Brain pericyte (primary cell): Measurements from ENCODE around the gene F5.

Source experiments
- DNase-seq: peaks from one replicate; pipeline ENCODE4 v3.0.0-alpha.2; 2012; ENCODE audit warnings: low read depth, low spot score

F5 gene

GRCh38 chr1:169588112-169588511 is 1.8 kb upstream of the F5 start:
- no peak for DNase-seq

DNA sequence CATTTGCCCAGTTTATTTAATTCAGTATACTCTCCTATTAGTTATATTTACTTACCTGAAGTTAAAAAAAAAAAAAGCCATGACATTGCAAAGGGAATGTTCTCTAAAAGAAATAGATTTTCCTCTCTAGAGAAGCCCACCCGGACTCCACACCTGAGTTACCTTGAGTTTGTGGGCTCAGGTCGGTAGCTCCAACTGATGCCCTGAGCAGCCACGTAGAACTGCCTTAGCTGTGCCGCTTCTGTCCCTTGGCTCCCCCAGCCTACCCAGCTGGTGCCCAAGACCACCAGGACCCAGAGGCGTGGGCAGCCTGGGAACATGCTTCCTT is 250 bp downstream of the F5 start:
- no peak for DNase-seq

GRCh38 chr1:169585181-169585580 is 1.1 kb downstream of the F5 start:
- no peak for DNase-seq

- no peak for DNase-seq
Observed at GRCh38 chr1:169584483-169585144, 1.7 kb downstream of the F5 start.

GRCh38 chr1:169577981-169578738 is 8.1 kb downstream of the F5 start:
- DNase-seq = no peak

DNA sequence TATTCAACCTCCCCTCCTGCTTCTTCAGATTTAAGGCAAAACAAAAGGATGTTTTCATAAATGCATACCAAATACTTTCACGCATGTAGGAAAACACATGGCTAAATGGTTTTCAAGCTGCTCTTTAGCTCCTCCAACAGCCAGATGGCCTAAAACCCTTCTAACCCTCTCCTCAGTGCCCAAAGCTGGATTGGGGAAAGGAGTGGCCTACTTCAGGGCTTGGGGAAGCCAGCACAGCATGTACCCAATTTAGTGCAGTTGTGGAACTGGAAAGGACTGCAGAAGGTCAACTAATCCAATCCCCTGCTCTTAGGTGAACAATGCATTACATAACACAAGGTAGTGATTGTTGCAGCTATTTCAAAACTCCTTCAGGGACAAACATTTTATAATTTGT is 9.3 kb downstream of the F5 start:
- peak; percentile 2 for DNase-seq

GRCh38 chr1:169576241-169576934 is 9.9 kb downstream of the F5 start:
- DNase-seq = no peak

- no peak for DNase-seq
Observed at GRCh38 chr1:169574336-169574735, 11.9 kb downstream of the F5 start.

DNA sequence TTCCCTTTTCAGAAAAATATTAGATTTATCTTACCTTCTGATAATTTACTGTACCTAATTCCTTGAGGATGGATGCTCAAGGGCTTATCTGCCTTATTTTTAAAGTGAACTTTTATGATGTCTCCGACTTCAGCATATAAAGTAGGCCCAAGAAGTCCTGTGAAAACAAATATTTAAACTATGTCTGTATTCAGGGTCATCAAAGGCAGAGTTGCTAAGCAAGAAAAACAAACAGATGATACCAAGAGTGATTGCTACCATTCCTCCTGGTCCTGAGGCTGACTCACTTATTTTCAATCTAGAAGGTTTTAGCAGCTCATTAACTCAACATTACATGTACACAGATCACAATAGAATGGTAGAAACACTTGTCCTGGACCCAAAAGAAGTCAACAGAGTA is 14.1 kb downstream of the F5 start:
- no peak for DNase-seq

GRCh38 chr1:169571450-169571849 is 14.8 kb downstream of the F5 start:
- no peak for DNase-seq

GRCh38 chr1:169570172-169570574 is 16.1 kb downstream of the F5 start:
- DNase-seq = no peak

GRCh38 chr1:169568497-169568896 is 17.8 kb downstream of the F5 start:
- no peak for DNase-seq

DNA sequence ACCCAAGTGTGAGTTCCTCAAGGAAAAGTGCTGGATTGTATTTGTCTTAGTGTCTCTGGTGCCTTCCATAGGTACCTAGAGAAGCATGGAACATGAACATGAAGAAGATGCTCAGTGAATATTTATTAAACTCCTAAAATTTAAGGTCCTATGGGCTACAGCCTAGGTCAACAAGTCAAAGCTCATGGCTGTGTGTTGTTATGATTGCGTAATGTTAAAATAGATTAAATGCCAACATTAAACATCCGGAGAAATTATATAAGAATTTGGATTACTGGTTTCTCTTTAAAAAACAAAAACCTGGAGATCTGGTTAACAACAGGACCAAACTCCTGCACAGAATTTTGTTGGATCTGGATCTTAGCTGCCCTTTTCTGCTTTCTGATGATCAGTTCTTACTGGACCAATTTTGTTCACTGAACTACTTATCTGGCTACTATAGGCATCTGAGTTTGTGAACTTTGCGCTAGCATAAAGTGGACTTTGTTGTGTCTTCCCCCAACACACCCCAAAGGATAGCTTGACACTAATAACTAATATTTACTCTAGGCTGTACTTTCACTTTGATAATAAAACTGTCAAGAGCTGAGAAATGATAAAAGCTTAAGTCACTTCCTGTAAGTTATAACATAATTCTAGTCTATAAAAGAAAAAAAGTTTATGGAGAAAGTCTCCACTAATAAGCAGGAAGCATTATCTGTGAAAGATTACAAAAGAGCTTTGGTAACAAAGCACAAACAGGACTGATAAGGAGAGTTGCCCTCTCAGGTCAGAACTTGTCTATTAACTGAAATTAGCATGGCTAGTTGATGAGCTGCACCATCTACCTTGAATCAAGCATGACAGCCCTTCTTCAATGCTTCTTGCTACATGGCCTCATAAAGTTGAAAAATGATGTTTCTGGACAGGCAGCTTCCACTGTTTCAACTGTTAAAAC is 20.7 kb downstream of the F5 start:
- no peak for DNase-seq

GRCh38 chr1:169563650-169564049 is 22.6 kb downstream of the F5 start:
- DNase-seq = no peak

GRCh38 chr1:169563019-169563615 is 23.2 kb downstream of the F5 start:
- no peak for DNase-seq

- DNase-seq = no peak
Observed at GRCh38 chr1:169561692-169562091, 24.6 kb downstream of the F5 start.

DNA sequence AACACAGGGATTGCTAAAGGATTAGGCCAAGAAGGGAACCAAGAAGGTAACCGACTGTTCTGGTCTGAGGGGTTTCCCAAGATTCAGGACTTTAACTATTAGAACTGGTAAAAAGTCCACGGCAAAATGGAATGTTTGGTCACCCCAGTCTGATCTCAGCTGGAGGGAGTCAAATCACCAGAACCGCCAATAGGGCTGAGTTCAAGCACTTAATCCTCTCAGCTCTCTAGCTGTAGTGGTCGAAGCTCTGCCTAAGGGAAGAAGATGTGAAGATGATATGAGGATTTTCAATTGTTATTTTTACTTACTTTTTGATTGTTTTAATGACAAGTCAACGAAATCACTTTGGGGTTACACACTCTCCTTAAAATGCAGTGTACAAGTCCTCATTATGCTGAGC is 29.1 kb downstream of the F5 start:
- no peak for DNase-seq

GRCh38 chr1:169550294-169550693 is 36.0 kb downstream of the F5 start:
- no peak for DNase-seq

DNA sequence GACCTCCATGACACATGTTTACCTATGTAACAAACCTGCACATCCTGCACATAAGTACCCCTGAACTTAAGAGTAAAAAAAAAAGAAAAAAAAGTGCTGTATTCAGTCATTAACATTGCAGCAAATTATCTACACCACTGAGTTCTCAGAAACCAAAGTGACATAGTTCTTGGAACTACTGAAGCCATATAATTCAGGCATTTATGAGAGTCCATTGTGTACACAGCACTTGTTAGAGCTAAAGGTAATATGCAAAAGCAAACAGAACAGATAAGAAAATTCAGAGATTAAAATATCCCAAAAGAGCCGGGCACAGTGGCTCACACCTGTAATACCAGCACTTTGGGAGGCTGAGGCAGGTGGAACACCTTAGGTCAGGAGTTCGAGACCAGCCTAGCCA is 38.0 kb downstream of the F5 start:
- no peak for DNase-seq

DNA sequence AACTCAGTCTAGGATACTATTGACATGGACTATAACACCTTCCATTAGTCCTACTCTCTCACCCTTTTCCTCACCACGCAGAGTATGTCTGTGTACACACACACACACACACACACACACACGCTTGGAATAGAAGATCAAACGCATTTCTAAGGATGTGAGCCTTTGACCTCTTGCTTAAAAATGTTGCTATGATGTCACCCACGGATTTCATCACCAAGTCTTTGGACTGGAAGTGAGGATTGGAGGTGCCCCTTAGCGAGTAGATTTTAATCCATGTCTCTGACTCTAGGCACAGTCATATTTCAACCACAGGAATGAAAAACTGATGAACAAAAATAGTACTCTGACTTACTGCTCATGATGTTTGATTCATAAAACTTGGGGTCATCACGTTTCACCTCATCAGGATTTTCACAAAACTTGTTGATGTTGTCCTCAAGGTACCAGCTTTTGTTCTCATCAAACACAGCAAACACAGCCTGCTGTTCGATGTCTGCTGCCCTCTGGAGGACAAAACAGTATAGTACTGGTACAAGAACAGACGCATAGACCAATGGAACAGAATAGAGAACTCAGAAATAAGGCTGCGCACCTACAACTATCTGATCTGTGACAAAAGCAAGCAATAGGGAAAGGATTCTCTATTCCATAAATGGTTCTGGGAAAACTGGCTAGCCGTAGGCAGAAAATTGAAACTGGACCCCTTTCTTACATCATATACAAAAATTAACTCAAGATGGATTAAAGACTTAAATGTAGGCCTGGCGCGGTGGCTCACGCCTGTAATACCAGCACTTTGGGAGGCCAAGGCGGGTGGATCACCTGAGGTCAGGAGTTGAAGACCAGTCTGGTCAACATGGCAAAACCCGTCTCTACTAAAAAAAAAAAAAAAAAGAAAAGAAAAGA is 39.9 kb downstream of the F5 start:
- peak; percentile 20 for DNase-seq
